Neural cell (in vitro differentiated cells): ENCODE results near the gene APPBP2. TPM values are rescaled to one million over a fixed set of nuclear protein-coding genes. Genes with fewer than 3 reads are reported as not detected.

Source experiments
- H2AFZ ChIP-seq: fragments of 200-600, 300-800 bp; sonication (generic), shearing (Covaris generic); 2 replicates; pipeline ENCODE4 v1.6.0; 2014; ENCODE audit warnings: low read depth, mild to moderate bottlenecking, antibody characterized with exemption, low read length, moderate library complexity
- H3F3A ChIP-seq: fragments of 200-600 bp; shearing (Covaris generic); 2 replicates; pipeline ENCODE4 v1.6.1; 2016; ENCODE audit warnings: mild to moderate bottlenecking, moderate library complexity, mixed read lengths, antibody characterized with exemption, low read length; ENCODE audit not compliant: insufficient read depth, poor library complexity, severe bottlenecking
- H3K27ac ChIP-seq: fragments of 200-600, 300-800 bp; sonication (generic), shearing (Covaris generic); 2 replicates; pipeline ENCODE4 v1.5.1; 2014; ENCODE audit warnings: mild to moderate bottlenecking, low read length, moderate library complexity
- H3K27me3 ChIP-seq: fragments of 300-800, 200-600 bp; sonication (generic), shearing (Covaris generic); 2 replicates; pipeline ENCODE4 v1.6.0; 2014; ENCODE audit warnings: mild to moderate bottlenecking, low read depth, low read length, moderate library complexity; ENCODE audit not compliant: insufficient read depth
- H3K36me3 ChIP-seq: fragments of 300-800, 200-600 bp; sonication (generic), shearing (Covaris generic); 2 replicates; pipeline ENCODE4 v1.5.1; 2014; ENCODE audit warnings: mild to moderate bottlenecking, antibody characterized with exemption, low read length, moderate library complexity; ENCODE audit not compliant: insufficient read depth
- H3K4me2 ChIP-seq: fragments of 300-800, 200-600 bp; sonication (generic), shearing (Covaris generic); 2 replicates; pipeline ENCODE4 v1.6.0; 2014; ENCODE audit warnings: mild to moderate bottlenecking, low read length
- H3K4me3 ChIP-seq: fragments of 300-800, 200-600 bp; sonication (generic), shearing (Covaris generic); 2 replicates; pipeline ENCODE4 v1.5.1; 2014; ENCODE audit warnings: mild to moderate bottlenecking, low read length, moderate library complexity
- H3K79me2 ChIP-seq: fragments of 200-600 bp; shearing (Covaris generic); replicated peaks from 2 replicates; pipeline ENCODE4 v1.6.0; 2014; ENCODE audit warnings: mild to moderate bottlenecking, low read length, moderate library complexity; ENCODE audit not compliant: insufficient read depth
- H3K9ac ChIP-seq: fragments of 300-800, 200-600 bp; sonication (generic), shearing (Covaris generic); 2 replicates; pipeline ENCODE4 v1.6.1; 2016; ENCODE audit warnings: mild to moderate bottlenecking, low read length, mixed read lengths
- H3K9me2 ChIP-seq: fragments of 200-600 bp; shearing (Covaris generic); 2 replicates; pipeline ENCODE4 v1.6.1; 2016; ENCODE audit warnings: mild to moderate bottlenecking, low read length, mixed read lengths; ENCODE audit not compliant: insufficient read depth
- H3K9me3 ChIP-seq: fragments of 200-600, 300-800 bp; sonication (generic), shearing (Covaris generic); 2 replicates; pipeline ENCODE4 v1.6.1; 2016; ENCODE audit warnings: mild to moderate bottlenecking, mixed run types, low read length, moderate library complexity, mixed read lengths
- H4K20me1 ChIP-seq: fragments of 200-600 bp; shearing (Covaris generic); 2 replicates; pipeline ENCODE4 v1.6.1; 2016; ENCODE audit warnings: mild to moderate bottlenecking, mixed run types; ENCODE audit not compliant: insufficient read depth
- CTCF ChIP-seq: fragments of 450-650 bp; IDR thresholded peaks from 2 replicates; pipeline ENCODE4 v1.5.1; 2014; ENCODE audit warnings: antibody characterized with exemption, mild to moderate bottlenecking, moderate library complexity; ENCODE audit not compliant: poor library complexity, severe bottlenecking
- EP300 ChIP-seq: fragments of 450-650 bp; conservative IDR thresholded peaks from 2 replicates; pipeline ENCODE4 v1.6.1; 2014; ENCODE audit warnings: antibody characterized with exemption, mild to moderate bottlenecking, moderate library complexity; ENCODE audit not compliant: poor library complexity, severe bottlenecking
- EZH2 ChIP-seq: fragments of 200-600, 300-800 bp; shearing (Covaris generic), sonication (generic); IDR thresholded peaks from 2 replicates; pipeline ENCODE4 v1.6.1; 2014; ENCODE audit warnings: antibody characterized with exemption, low read length, borderline replicate concordance, mild to moderate bottlenecking; ENCODE audit not compliant: insufficient read depth, poor library complexity, severe bottlenecking
- MXI1 ChIP-seq: fragments of 450-650 bp; conservative IDR thresholded peaks from 2 replicates; pipeline ENCODE4 v1.6.1; 2014; ENCODE audit warnings: antibody characterized with exemption, mild to moderate bottlenecking; ENCODE audit not compliant: poor library complexity, severe bottlenecking
- POLR2AphosphoS5 ChIP-seq: IDR thresholded peaks from 2 replicates; pipeline ENCODE4 v1.6.1; 2012
- RAD21 ChIP-seq: fragments of 450-650 bp; conservative IDR thresholded peaks from 2 replicates; pipeline ENCODE4 v1.6.1; 2014; ENCODE audit warnings: antibody characterized with exemption, mild to moderate bottlenecking, moderate library complexity
- REST ChIP-seq: IDR thresholded peaks from 2 replicates; pipeline ENCODE4 v1.6.1; 2012; ENCODE audit warnings: borderline replicate concordance
- SMC3 ChIP-seq: fragments of 450-650 bp; conservative IDR thresholded peaks from 2 replicates; pipeline ENCODE4 v1.6.1; 2014; ENCODE audit warnings: antibody characterized with exemption, mild to moderate bottlenecking, moderate library complexity; ENCODE audit not compliant: poor library complexity
- TAF1 ChIP-seq: IDR thresholded peaks from 2 replicates; pipeline ENCODE4 v1.6.1; 2012; ENCODE audit warnings: low read depth
- polyA plus RNA-seq: library from polyadenylated mRNA; depleted of rRNA; stranded (reverse); fragments of >200 nt; gene quantifications from 2 replicates; pipeline ENCODE4 v1.2.3, GENCODE V29; 2014

The APPBP2 gene
- polyA plus RNA-seq, 1 donor from 2014 or later: 40.4 TPM

GRCh38 chr17:60425626-60426025, 100.4 kb downstream of the APPBP2 start:
- no peak overlapping the region for H3K4me2 ChIP-seq
- H3K9ac ChIP-seq: no peak overlapping the region
- no peaks in the 10 kb centered on the region for H3F3A ChIP-seq
- H3K27me3 ChIP-seq: peaks cover 10% of the 10 kb centered on the region
- H3K4me3 ChIP-seq: no peak overlapping the region
- no peaks in the 10 kb centered on the region for H3K9me3 ChIP-seq
- TF ChIP-seq REST (no peak), MXI1 (no peak)
- H3K9me2 ChIP-seq: no peaks in the 10 kb centered on the region
- no peaks in the 10 kb centered on the region for H3K36me3 ChIP-seq
- no peaks in the 10 kb centered on the region for H4K20me1 ChIP-seq
- no peaks in the 10 kb centered on the region for H3K79me2 ChIP-seq
- no peak overlapping the region for H3K27ac ChIP-seq
- H2AFZ ChIP-seq: no peak overlapping the region

GRCh38 chr17:60423865-60424264, 102.2 kb downstream of the APPBP2 start:
- Histone ChIP-seq H3K27ac (no peak overlapping the region), H3K79me2 (no peaks in the 10 kb centered on the region), H3K9me3 (no peaks in the 10 kb centered on the region), H4K20me1 (no peaks in the 10 kb centered on the region), H2AFZ (no peak overlapping the region), H3K27me3 (peaks cover 12% of the 10 kb centered on the region), H3K36me3 (no peaks in the 10 kb centered on the region), H3F3A (no peaks in the 10 kb centered on the region), H3K4me2 (no peak overlapping the region), H3K4me3 (no peak overlapping the region), H3K9ac (no peak overlapping the region), H3K9me2 (no peaks in the 10 kb centered on the region)
- TF ChIP-seq MXI1: no peak
- no peak for TF ChIP-seq TAF1
- TF ChIP-seq POLR2AphosphoS5: no peak
- no peak for TF ChIP-seq EZH2
- TF ChIP-seq RAD21: no peak
- TF ChIP-seq EP300: no peak
- TF ChIP-seq REST: no peak
- TF ChIP-seq CTCF: no peak
- TF ChIP-seq SMC3: no peak
